Fibroblast of villous mesenchyme (primary cell): ENCODE data around the gene EMC8. TPM values are rescaled to one million over a fixed set of nuclear protein-coding genes. Genes with fewer than 3 reads are reported as not detected.

ENCODE experiments used
- DNase-seq: peaks from one replicate; pipeline ENCODE4 v3.0.0-alpha.2; 2010; ENCODE audit warnings: low read depth
- H3K4me3 ChIP-seq: 2 replicates; pipeline ENCODE4 v1.5.1; 2011; ENCODE audit warnings: low read depth, mild to moderate bottlenecking, low read length
- total RNA-seq: library from RNA; depleted of rRNA; stranded (reverse); fragments of >200 nt; gene quantifications from 2 replicates; pipeline ENCODE4 v1.2.3, GENCODE V29; 2012
- TF ChIP-seq, protein P1 (sequence below): IDR thresholded peaks from 2 replicates; pipeline ENCODE4 v1.5.1; 2012; ENCODE audit warnings: low read depth, mild to moderate bottlenecking, low read length; ENCODE audit not compliant: insufficient read depth

Gene EMC8
- total RNA-seq, 1 donor = 30.2 TPM

DNA sequence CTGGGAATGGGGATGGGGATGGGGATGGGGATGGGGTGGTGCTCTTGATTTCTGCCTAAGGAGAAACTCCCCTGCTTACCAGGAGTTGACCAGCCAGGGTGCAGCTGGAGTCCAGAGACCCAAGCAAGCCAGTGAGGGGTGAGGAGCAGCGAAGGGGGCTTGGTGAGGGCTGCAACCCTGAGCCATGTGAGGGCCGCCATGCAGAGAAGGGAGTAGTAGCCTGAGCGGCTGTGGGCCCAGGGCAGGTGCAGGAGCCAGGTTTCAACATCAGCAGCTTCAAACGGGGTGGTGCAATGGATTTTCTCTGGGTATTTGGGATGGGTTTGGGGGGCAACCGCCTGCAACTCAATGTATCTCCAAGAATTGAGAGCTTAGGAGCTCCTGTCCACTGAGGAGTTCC, 35.4 kb upstream of the EMC8 start:
- TF ChIP-seq, protein P1, sequence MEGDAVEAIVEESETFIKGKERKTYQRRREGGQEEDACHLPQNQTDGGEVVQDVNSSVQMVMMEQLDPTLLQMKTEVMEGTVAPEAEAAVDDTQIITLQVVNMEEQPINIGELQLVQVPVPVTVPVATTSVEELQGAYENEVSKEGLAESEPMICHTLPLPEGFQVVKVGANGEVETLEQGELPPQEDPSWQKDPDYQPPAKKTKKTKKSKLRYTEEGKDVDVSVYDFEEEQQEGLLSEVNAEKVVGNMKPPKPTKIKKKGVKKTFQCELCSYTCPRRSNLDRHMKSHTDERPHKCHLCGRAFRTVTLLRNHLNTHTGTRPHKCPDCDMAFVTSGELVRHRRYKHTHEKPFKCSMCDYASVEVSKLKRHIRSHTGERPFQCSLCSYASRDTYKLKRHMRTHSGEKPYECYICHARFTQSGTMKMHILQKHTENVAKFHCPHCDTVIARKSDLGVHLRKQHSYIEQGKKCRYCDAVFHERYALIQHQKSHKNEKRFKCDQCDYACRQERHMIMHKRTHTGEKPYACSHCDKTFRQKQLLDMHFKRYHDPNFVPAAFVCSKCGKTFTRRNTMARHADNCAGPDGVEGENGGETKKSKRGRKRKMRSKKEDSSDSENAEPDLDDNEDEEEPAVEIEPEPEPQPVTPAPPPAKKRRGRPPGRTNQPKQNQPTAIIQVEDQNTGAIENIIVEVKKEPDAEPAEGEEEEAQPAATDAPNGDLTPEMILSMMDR = no peak
- no peak overlapping the region for H3K4me3 ChIP-seq
- no peak for DNase-seq

DNA sequence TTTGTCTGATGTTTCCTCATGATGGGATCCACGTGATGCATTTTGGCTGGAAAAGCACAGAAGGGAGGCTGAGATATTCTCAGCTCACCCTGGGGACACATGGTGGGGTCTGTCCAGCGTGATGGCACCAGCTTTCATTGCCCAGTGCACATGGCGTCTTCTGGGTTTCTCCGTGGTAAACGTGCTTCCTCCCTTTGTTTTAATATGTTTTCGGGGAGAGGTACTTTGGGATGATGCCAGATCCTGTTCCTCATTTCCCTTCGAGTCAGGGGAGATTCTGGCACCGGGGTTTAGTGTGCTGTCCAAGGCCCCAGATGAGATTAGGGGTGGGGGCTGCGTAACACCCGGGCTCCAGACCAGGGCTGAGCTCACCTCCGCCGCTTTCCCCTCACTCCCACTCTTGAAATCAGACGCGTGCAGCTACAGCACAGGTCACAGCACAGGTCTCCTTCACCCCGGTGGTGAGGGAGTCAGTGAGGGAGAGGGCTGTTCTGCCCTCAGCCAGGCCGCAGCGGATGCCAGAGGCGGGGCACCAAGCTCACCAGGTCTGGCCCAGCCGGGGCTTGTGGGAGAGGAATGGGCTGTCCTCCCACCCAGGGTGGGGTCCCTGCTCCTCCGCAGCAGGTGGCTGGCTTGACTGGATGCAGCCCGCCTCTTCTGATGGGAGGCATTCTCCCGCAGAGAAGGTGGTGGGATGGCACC, 34.0 kb upstream of the EMC8 start:
- no peak for DNase-seq
- TF ChIP-seq, protein P1 = no peak
- H3K4me3 ChIP-seq = no peak overlapping the region

GRCh38 chr16:85832570-85833218, 33.4 kb upstream of the EMC8 start:
- TF ChIP-seq, protein P1 = no peak
- DNase-seq = no peak
- H3K4me3 ChIP-seq = no peak overlapping the region

DNA sequence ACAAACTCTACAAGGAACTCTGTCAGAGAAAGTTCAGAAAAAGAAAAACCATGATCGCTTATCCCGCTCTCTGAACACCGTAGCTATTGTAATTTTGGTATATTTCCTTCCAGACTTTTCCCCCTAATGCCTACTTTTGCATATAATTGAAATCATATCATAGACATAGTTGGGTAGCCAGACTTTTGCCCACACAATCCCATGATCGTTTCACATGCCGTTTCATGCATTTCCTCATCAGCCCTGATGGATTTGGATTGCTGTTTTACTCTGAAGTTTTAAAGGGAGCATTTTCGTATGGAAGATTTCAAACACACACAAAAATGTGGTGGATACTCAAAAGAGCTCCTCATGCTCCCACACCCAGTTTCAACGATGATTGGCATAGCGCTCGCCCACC, 31.5 kb upstream of the EMC8 start:
- DNase-seq = no peak
- TF ChIP-seq, protein P1 = no peak
- no peak overlapping the region for H3K4me3 ChIP-seq

DNA sequence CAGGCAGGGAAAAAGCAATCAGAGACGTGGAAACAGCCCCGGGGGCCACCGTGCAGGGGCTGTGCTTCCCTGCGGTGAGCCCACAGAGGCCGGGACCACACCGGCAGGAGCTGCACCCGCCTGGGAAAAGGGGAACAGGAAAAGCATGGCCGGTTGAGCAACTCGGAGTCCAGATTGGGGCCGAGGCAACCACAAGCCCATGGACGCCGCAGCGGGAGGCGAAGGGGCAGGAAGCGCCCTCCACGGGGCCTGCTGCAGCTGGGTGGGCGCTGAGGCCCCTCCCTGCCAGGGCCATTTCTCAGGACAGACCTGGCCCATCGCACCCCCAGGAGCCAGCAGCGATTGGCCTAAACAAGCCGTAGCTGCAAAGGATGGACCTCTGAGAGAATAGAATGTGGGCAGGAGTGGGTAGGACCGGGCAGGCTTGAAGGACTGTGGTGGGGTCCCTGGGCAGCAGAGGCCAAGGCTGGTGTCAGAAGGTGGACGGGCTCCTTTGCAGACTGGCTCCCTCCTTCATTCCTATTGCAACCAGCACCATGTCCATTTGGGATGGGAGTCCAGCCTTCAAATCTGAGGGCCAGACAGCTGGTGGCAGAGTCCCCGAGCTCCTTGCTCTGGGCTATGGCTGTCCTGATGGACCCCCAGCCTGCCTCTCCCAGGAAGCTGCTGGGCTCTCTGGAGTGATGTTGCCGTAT, 30.6 kb upstream of the EMC8 start:
- TF ChIP-seq, protein P1 = no peak
- DNase-seq = no peak
- no peak overlapping the region for H3K4me3 ChIP-seq

GRCh38 chr16:85829171-85829719, 29.9 kb upstream of the EMC8 start:
- no peak overlapping the region for H3K4me3 ChIP-seq
- TF ChIP-seq, protein P1 = no peak
- no peak for DNase-seq
